HUES48 (cell line): ENCODE measurements around the gene TRAF3IP1.
A peak's percentile ranks its signal among the peaks of the same experiment; 100 is the strongest.
"Not testable (repeated sequence)": the region's sequence is repeated elsewhere in the genome, so short reads cannot be mapped to it uniquely, and the experiment has no call there.

Source experiments
- H3K27ac ChIP-seq: one replicate; pipeline ENCODE4 v1.7.0; 2013; ENCODE audit warnings: low read depth, low read length, inconsistent platforms
- H3K27me3 ChIP-seq: 2 replicates; pipeline ENCODE4 v1.6.1; 2013; ENCODE audit warnings: mild to moderate bottlenecking, low read length; ENCODE audit not compliant: control insufficient read depth, insufficient read depth
- H3K36me3 ChIP-seq: 2 replicates; pipeline ENCODE4 v1.6.1; 2013; ENCODE audit warnings: low read length; ENCODE audit not compliant: control insufficient read depth, insufficient read depth
- H3K4me1 ChIP-seq: 2 replicates; pipeline ENCODE4 v1.6.1; 2013; ENCODE audit warnings: mild to moderate bottlenecking, low read length; ENCODE audit not compliant: control insufficient read depth, insufficient read depth
- H3K4me3 ChIP-seq: 2 replicates; pipeline ENCODE4 v1.5.1; 2013; ENCODE audit warnings: mild to moderate bottlenecking, low read depth, low read length
- H3K9ac ChIP-seq: 2 replicates; pipeline ENCODE4 v1.6.1; 2013; ENCODE audit warnings: mild to moderate bottlenecking, low read depth, low read length, moderate library complexity
- H3K9me3 ChIP-seq: 2 replicates; pipeline ENCODE4 v1.6.1; 2013; ENCODE audit warnings: low read length; ENCODE audit not compliant: control insufficient read depth, insufficient read depth

Gene TRAF3IP1, protein sequence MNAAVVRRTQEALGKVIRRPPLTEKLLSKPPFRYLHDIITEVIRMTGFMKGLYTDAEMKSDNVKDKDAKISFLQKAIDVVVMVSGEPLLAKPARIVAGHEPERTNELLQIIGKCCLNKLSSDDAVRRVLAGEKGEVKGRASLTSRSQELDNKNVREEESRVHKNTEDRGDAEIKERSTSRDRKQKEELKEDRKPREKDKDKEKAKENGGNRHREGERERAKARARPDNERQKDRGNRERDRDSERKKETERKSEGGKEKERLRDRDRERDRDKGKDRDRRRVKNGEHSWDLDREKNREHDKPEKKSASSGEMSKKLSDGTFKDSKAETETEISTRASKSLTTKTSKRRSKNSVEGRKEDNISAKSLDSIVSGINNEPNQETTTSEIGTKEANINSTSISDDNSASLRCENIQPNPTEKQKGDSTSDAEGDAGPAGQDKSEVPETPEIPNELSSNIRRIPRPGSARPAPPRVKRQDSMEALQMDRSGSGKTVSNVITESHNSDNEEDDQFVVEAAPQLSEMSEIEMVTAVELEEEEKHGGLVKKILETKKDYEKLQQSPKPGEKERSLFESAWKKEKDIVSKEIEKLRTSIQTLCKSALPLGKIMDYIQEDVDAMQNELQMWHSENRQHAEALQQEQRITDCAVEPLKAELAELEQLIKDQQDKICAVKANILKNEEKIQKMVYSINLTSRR

DNA sequence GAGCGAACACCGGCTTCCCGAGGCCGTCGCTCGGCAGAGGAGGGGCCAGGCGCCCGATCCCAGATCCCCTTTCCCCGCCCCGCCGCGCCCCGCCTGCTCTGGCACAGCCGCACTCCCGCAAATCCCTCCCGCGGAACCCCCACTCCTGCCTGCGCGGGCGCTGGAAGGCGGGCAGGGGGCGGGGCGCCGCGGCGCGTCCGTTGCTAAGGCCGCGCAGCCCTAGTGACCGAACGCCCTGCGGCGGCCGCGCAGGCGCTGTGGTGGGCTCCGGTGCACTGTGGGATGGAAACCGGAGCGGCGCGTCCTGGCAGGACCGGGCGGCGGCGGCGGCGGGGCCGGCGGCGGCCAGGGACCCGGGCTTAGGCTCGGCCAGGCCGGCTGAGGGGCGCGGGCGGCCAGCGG is at the start of gene TRAF3IP1:
Gene TRAF3IP1 (plus strand): TSS at position 273 of the 402 bp plus-strand sequence. CDS start 145 bp downstream, outside the sequence.
- no peak within 1 kb of the TSS for H3K27ac ChIP-seq
- peak within 1 kb of the TSS; percentile 85 for H3K4me3 ChIP-seq
- H3K36me3 ChIP-seq = peaks cover 11% of the 10 kb centered on the region; the same call in 1 of the 2 replicates
- peaks cover 4% of the 10 kb centered on the region; the same call in 1 of the 2 replicates for H3K4me1 ChIP-seq
- peaks cover 8% of the 10 kb centered on the region for H3K27me3 ChIP-seq
- no peaks in the 10 kb centered on the region for H3K9me3 ChIP-seq
- 0 out of 2 replicates have a peak within 1 kb of the TSS, but pooled peaks have one; percentile 30 for H3K9ac ChIP-seq

DNA sequence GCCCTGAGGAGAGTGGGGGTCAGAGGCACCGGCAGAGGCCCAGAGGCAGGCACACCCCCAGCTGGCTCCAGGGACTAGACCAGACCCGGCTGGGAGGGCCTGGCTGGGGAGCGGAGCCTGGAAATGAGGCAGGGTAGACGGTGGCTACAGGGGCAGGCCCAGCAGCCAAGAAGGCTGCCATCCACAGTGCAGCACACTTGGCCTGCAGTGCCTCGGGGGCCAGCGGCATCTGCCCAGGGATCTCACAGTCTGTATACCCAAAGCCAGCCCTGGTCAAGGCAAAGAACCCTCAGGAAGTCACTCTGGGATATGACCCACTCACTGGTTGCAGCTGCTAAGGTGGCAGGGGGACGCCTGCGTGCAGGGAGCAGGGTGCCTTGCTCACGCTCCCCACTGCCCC is 49.7 kb upstream of the TRAF3IP1 start:
- Histone ChIP-seq H3K9me3 (no peaks in the 10 kb centered on the region), H3K9ac (no peak overlapping the region), H3K27ac (no peak overlapping the region), H3K27me3 (no peaks in the 10 kb centered on the region), H3K4me3 (no peak overlapping the region), H3K4me1 (no peaks in the 10 kb centered on the region), H3K36me3 (peaks cover 20% of the 10 kb centered on the region)

DNA sequence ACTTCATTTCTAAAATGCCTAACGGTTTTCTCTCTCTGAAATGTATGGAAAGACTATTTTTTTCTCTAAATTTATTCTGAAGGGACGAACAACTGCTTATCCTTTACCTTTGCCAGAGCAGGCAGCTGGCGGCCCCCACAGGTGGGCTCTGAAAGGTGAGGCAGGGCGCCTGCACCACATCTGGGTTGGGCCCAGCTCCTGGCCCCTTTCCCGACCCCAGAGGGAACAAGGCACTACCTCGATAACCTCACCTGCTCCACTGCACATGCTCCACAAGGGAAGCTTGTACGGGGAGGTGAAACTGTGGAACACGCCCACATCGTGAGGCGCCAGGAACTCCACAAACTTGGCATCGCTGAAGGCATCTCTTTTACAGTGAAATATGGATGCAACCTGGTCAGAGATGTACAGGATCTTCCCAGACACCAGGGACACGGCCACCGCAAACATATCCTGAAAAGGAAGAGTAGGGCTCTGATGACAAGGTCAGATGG is 49.2 kb upstream of the TRAF3IP1 start:
- Histone ChIP-seq H3K27ac (no peak overlapping the region), H3K4me3 (no peak overlapping the region), H3K4me1 (no peaks in the 10 kb centered on the region), H3K9ac (no peak overlapping the region), H3K9me3 (no peaks in the 10 kb centered on the region), H3K27me3 (no peaks in the 10 kb centered on the region), H3K36me3 (peaks cover 20% of the 10 kb centered on the region)

DNA sequence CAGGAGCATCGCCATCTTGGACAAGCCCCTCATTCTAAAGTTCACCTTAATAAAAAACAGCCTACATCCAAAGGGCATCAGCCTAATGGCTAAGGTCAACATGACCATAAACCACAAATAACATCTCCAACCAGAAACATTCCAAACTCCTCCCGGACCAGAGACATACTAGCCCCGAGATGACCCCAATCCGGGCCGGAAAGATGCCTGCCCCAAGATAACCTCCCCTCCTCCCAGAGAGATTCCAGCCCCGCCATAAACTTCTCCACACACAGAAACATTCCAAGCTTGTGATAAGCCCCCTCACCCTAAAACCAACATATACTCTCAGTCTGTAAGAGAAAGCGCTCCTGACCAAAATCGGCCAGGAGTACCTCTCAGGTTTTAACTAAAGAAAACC is 48.6 kb upstream of the TRAF3IP1 start:
- H3K36me3 ChIP-seq = peaks cover 26% of the 10 kb centered on the region

DNA sequence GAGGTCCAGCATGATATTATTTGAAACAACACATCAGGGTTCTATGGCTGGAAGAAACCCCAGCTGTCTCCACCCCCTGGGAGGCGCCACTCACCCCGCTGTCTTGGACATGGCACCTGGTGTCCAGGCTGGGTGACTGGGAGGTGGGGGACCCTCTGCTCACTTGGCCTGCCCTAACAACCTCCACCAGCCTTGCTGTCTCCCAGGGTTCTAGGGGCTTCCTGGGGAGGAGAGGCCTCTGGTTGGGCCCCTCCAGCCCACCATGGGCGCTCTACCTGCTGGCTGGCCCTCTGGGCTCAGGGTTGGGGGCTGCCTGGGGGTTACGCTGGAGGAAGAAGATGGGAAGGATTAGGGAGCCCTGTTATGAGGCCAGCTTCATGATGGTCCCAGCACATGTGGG is 48.2 kb upstream of the TRAF3IP1 start:
- H3K36me3 ChIP-seq = peaks cover 26% of the 10 kb centered on the region
- no peaks in the 10 kb centered on the region for H3K27me3 ChIP-seq

More for the DNA sequence above, 48.6 kb upstream of the TRAF3IP1 start:
- not testable (repeated sequence) for H3K27ac ChIP-seq, H3K9ac ChIP-seq, H3K27me3 ChIP-seq, H3K9me3 ChIP-seq, H3K4me3 ChIP-seq, H3K4me1 ChIP-seq

DNA sequence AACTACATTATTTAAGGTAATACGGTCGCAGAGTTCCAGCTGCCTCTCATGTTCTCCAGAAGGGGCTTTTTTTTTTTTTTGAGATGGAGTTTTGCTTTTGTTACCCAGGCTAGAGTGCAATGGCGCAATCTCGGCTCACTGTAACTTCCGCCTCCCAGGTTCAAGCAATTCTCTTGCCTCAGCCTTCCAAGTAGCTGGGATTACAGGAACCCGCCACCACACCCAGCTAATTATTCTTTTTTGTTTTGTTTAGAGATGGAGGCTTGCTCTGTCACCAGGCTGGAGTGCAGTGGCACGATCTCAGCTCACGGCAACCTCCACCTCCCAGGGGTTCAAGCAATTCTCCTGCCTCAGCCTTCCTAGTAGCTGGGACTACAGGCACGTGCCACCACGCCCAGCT is 46.9 kb upstream of the TRAF3IP1 start:
- H3K4me3 ChIP-seq, H3K27me3 ChIP-seq, H3K27ac ChIP-seq, H3K9me3 ChIP-seq, H3K9ac ChIP-seq, H3K4me1 ChIP-seq: not testable (repeated sequence)
- peaks cover 18% of the 10 kb centered on the region for H3K36me3 ChIP-seq

More for the DNA sequence above, 48.2 kb upstream of the TRAF3IP1 start:
- Histone ChIP-seq H3K4me1 (no peaks in the 10 kb centered on the region), H3K27ac (no peak overlapping the region), H3K9ac (no peak overlapping the region), H3K9me3 (no peaks in the 10 kb centered on the region), H3K4me3 (no peak overlapping the region)

DNA sequence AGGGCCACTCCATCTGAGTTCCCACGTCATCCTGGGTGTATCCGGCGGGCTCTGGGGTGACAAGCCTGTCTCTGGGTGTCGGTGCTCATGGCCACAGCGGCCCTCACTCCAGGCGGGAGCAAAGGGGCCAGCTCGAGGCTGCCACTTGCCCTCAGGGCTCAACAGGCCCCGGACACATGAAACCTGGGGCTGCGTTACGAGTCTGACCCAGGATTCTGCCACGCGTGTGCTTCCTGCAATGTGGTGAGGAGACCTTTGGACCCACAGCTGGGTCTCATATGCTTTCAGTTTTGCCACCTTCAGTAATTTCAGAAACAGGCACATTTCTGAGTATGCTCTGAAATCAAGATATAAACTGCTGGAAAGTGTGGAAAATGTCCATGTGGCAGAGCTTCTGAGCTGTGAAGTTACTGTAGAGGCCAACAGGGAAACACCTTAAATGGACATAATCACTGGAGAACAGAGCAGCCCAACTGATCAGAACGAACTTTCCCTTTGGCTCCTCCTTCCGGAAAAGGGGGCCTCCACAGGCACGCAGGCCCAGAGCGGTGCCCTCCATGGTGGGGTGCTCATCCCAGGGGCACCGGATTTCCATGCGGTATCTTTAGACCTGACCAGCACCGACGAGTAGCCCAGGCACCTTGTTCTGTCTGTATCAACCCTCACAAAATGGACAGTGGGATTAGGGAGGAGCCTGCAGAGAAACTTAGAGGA is 46.0 kb upstream of the TRAF3IP1 start:
- H3K9me3 ChIP-seq = no peaks in the 10 kb centered on the region
- peaks cover 16% of the 10 kb centered on the region for H3K36me3 ChIP-seq
- H3K27me3 ChIP-seq = no peaks in the 10 kb centered on the region
- no peak overlapping the region for H3K9ac ChIP-seq
- no peak overlapping the region for H3K4me3 ChIP-seq
- no peaks in the 10 kb centered on the region for H3K4me1 ChIP-seq
- no peak overlapping the region for H3K27ac ChIP-seq

DNA sequence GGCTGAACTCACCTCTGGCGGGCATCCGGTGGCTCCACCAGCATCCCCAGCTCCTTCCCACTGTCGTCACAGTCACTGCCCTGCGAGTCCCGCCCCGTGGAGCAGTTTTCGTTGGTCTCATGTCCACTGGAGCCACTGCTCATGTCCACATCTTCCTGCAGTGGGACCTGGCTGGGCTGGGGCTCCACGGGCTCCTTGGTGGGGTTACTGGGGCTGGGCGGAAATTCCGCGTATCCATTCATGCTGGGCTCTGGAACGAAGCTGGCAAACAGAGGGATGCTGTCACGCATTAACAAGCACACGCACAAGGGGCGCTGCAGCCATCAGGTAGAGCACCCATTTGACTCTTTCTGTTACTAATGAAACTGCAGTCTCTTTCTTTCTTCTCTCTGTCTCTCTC is 42.6 kb upstream of the TRAF3IP1 start:
- Histone ChIP-seq H3K27ac (no peak overlapping the region), H3K36me3 (peaks cover 16% of the 10 kb centered on the region), H3K4me1 (no peaks in the 10 kb centered on the region), H3K27me3 (no peaks in the 10 kb centered on the region), H3K9me3 (no peaks in the 10 kb centered on the region), H3K4me3 (no peak overlapping the region), H3K9ac (no peak overlapping the region)

DNA sequence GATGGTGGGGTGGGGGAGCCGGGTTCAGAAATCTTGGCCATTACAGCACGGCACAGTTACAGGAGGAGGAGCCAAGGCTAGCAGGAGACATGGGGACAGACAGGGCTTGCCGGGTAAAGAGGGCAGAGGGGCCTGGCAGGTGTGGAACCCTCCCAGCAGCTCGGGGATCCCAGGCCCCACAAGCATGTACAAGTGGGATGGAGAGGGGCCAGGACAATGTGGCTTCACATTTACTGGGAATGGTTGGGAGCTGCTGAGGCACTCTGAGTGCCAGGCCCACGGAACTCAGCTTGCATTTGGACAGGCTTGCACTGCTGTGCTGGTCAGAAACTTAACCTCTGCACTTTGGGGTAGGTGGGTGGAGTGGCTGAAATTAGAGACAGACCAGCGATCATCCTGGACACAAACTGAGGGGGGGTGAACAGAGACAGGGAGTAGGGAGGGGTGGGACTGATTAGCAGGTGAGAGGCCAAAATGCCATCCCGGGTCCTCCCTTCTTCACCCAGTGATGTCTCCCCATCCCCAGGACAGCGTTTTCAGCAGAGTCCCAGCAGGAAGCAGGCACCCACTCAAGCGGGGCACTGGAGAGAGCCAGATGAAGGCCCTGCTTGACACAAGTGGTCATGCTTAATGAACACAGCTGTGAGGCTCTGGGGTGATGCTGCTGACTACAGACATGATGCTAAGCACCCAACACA is 41.5 kb upstream of the TRAF3IP1 start:
- H3K27ac ChIP-seq = no peak overlapping the region
- 0 out of 2 replicates have a peak, but pooled peaks cover 2% of the 10 kb centered on the region for H3K4me1 ChIP-seq
- H3K9me3 ChIP-seq = no peaks in the 10 kb centered on the region
- H3K4me3 ChIP-seq = no peak overlapping the region
- peaks cover 16% of the 10 kb centered on the region for H3K36me3 ChIP-seq
- no peak overlapping the region for H3K9ac ChIP-seq
- no peaks in the 10 kb centered on the region for H3K27me3 ChIP-seq

DNA sequence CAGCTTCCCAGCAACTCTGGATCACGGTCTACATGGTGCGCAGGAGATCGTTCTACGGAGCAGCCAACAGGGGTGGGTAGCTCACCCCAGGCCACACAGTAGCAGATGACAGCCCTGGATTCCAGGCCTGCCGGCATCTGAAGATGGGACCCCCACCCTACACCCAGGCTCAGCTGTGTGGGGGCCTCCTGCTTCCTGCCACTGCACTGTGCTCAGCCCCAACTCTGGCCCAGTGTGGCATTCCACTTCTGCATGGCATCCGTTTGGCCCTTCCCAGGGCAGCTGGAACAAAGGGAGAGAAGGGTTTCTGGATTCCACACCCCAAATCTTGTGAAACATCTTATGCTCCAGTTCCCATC is 41.0 kb upstream of the TRAF3IP1 start:
- Histone ChIP-seq H3K27me3 (no peaks in the 10 kb centered on the region), H3K36me3 (peaks cover 14% of the 10 kb centered on the region), H3K4me1 (0 out of 2 replicates have a peak, but pooled peaks cover 2% of the 10 kb centered on the region), H3K4me3 (no peak overlapping the region), H3K27ac (no peak overlapping the region), H3K9me3 (no peaks in the 10 kb centered on the region), H3K9ac (no peak overlapping the region)
